D341Med (cell line): ENCODE measurements around the gene ASTN1.
A peak's percentile ranks its signal among the peaks of the same experiment; 100 is the strongest.

Experiments
- DNase-seq: peaks from one replicate; pipeline ENCODE4 v3.0.0; 2012; ENCODE audit warnings: low spot score

The ASTN1 gene

GRCh38 chr1:176926330-176927086 is 238.0 kb downstream of the ASTN1 start:
- no peak for DNase-seq

- DNase-seq, result no peak
Measured at GRCh38 chr1:176925223-176925622, 239.3 kb downstream of the ASTN1 start.

DNA sequence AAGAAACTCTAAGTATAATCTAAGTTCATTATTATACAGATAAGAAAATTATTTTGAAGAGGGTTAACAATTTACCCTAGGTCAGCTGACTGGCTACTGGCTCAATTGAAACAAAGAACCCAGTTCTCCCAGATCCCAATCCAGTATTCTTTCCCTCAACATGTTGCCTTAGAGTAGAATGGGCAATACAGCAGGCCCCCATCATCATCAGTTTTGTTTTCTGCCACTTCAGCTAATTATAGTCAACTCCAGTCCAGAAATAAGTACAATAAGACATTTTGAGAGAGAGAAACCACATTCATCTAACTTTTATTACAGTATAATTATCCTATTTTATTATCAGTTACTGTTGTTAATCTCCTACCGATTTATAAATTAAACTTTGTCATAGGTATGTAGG is 241.2 kb downstream of the ASTN1 start:
- DNase-seq, result no peak

GRCh38 chr1:176919386-176920378 is 244.8 kb downstream of the ASTN1 start:
- no peak for DNase-seq

DNA sequence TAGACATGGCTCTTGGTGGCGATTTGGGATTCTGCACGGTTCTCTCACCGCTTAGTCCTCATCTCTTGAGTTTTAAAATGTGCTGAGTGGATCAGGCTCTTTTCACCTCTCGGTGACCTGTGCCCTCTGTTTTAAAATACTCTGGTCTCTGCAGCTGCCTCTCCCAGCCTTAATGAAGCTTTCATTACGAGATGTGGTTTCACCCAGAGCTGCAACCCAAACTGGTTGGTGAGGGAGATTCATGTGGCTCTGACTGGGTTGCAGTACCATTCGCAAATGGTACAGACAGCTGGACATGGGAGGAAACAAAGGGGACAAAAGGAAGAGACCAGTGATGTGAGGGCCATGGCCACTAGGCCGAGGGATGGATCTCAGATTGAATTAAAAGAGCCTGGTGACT is 258.9 kb downstream of the ASTN1 start:
- no peak for DNase-seq

DNA sequence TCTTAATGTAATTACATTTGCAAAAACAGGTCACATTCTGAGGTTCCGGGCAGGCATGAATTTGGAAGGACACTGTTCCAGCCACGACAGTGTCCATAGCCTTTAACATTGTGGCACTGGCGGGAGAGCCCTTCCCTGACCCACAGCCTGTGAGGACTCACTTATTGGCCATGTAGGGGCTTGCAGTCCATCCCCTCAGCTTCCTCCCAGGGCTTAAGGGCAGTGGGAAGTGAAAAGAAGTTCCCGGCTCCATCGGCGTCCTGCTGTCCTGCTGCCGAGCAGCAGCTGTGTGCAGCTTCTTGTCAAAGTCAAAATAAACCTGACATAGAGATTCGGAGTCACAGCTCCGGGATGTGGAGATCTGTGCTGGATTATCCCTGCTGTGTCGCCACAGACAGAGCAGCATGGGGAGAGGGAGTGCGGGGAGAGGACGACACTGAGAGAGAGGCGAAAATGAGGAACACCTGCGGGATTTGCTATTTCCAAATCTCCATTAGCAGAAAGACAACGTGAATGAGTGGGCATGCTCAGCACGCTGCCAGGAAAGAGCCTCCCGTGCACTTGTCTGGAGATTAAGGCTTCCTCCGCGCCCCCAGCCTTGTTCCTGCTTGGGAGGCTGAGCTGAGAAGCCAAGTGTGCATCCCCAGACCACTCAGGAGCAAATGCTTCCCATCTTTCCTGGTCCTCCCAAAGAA is 260.3 kb downstream of the ASTN1 start:
- DNase-seq, result no peak

DNA sequence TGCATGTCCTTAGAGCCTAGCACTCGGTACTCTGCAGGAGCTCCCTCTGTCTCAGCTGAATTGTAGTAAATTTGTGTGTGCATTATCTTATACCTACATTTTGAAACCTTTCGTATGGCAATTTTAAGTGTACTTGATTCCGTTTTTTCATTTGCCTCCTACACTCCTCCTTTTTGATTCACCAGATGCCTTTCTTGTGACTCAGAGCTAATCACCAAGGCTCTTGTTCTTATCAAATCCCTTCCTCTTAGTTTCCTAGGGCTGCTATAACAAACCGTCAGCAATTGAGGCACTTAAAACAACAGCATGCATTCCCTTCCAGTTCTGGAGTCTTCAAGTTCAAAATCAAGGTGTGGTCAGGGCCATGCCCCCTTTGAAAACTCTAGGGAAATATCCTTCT is 261.0 kb downstream of the ASTN1 start:
- DNase-seq, result no peak

DNA sequence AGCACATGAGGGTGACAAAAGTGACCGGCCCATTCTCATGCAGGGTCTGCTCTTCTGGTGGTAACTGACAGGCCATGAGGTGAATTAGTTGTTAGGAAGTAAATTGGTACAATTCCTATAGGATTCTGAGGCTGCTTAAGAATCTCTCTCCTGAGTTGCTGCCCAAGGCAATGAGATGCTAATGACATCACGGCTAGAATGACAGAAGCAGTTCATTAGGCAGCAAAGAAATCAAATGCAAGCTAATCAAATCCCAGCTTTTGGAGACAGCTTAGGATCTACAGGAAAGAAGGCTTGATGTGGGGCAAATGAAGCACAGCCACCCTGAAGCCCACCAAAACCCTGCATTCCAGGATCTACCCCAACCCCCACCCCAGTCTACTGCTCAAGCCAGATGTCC is 265.2 kb downstream of the ASTN1 start:
- no peak for DNase-seq

DNA sequence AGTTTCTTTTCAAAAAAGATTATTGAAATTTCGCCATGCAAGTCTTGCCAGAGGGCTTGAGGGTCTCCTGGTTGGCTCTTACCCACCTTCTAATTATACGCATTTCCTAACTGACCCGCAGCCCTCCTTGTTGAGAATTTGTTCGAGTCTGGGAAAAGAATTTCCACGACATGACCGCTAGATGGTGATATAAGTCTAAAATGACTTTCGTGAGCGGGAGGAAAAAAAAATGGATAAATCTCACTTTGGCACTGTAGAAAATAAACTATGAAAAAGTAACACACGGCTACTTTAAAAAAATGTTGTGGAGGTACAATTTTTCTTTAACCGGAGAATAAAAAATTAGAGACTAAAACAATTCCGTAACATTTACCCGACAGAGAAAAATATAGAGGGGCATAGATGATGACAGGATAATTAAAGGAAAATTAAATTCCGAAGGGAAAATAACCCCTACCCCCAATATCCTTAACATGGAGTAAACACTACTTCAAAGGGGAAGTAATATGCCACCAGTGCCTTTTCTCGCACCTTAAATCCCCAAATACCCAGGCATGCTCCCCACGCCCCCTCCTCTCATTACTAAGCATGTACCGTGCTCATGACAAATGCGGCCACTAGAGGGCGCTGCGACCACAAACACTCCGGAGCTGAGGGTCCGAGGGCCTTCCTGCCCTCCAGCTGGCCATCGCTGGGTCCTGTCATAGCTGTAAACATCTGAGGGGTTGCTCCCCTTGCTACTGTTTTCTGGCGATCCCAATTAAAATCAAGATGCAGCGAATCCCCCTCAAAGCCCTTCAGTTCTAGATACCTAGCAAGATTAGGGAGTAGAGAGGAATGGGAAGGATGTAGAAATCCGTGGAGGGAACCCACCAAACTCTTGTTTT is 266.9 kb downstream of the ASTN1 start:
- DNase-seq, result peak; percentile 85

DNA sequence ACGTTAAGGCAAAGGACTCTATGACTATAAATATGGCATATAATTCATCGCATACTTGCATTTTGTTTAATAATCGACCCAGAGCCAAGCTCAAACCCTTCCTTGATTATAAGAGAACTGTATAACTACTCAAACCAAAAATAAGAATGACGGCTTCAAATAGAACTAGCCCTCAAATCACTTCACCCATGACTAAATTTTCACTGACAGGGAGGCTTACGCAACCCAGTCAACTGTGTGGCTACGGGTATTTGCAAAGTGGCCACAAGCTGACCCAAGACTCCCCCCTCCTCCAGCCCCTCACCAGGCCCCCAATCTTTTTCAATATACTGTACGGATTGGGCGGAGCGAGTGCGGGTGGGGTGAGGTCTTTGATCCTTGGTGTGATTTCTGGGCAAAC is 268.3 kb downstream of the ASTN1 start:
- DNase-seq, result no peak

GRCh38 chr1:176894450-176894849 is 270.1 kb downstream of the ASTN1 start:
- DNase-seq, result no peak

GRCh38 chr1:176893625-176894352 is 270.7 kb downstream of the ASTN1 start:
- no peak for DNase-seq

DNA sequence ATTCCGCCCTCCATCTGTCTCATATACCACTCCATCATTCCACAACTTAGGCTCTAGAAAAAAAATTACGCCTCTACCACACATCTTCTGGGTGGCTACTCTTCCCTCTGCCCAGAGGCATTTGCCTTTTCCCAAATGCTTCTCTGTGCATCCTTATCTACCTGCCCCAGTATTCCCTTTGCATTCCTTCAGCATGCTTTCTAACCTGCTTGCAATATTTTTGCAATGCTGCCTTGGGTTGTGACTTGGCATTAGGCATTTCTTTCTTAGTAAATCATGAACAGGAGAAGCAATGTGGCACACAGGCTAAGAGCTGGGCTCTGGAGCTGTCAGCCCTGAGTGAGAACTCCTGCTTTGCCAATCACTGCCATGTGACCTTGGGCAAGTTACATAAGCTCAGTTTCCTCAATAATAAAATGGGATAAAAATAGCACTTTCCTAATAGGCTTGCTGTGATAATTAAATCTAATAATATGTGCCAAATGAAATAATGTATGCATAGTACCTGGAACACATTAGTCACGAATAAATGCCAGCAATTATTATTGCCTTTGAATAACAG is 276.0 kb downstream of the ASTN1 start:
- DNase-seq, result no peak

DNA sequence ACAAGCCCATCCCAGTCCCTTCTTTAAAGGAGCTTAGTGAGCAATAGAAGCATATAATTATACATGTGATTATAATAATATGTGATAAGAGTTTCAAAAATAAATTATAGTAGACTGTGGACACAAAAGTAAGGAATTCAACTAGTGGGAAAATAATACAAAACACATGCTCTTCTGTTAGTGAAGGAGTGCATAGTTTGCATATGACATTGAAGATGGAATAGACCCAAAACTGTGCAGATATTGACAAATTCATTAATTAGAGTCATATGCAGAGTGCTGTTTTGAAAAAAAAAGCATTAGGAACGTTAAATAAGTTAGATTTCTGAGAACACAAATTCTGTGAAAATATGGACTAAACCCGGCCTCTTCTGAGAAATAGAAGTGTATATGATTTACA is 278.8 kb downstream of the ASTN1 start:
- DNase-seq, result no peak

DNA sequence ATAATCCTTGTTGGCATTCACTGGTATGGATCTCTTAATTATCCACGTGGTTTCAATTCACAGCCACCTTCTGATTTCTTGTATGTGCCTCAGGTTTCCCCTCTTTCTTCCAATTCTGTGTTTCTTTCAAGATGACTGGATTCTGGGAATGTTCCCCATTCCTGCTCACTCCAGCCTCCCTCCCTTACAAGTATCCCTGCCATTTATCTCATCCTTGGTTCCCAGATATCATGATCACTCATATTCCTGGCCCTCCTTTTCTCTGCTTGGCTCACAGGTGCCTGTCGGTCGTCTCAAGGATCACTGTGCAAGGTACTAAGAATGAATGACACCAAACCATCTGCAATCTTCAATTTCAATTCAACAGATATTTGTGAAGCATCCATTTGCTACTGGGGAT is 279.2 kb downstream of the ASTN1 start:
- no peak for DNase-seq

DNA sequence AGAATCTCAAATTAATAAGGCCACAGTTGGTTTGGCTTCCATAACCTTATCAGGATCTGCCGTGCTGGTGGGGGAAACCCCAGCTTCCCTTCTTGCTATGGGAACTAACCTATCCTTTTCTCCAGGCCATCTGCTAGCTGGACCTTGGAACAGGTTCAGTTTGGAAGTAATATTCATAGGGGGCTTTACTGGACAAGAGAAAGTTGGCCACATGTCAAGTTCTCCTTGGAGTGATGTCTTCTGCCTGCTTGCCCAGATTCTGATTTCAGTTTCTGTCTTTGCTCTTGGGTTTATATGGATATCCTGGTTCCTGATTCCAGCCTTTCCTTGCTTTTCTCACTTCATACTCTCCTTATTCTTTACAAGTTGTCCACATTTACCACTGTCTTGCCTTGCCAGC is 279.6 kb downstream of the ASTN1 start:
- no peak for DNase-seq

DNA sequence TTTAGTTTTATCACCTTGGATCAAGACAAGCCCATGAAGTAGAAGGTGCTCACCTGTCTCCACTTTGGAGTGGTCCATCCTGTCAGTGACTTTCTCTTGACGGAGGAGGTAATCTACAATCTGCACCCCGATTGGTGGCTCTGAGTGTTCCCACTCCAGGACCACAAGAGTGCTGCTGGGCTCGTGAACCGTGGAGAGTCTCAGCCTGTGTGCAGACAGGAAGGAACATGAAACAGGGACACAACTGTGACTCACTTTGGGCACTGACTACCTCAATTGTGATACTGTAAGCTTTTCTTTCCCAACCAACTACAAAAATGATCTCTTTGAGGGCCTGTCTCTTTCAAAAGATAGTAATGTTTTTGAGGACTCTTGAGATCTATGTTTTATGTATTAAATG is 280.2 kb downstream of the ASTN1 start:
- no peak for DNase-seq

- DNase-seq, result peak; percentile 92
Measured at GRCh38 chr1:176880955-176881595, 283.4 kb downstream of the ASTN1 start.

GRCh38 chr1:176879784-176880620 is 284.5 kb downstream of the ASTN1 start:
- DNase-seq, result peak; percentile 61
